KMS-11 (cell line): ENCODE data around the gene EEF2K.

Source experiments
- H2AFZ ChIP-seq: fragments of 200-600 bp; sonication (generic); 2 replicates; pipeline ENCODE4 v1.6.1; 2016; ENCODE audit warnings: antibody characterized with exemption, mixed run types, low read depth
- H3K27ac ChIP-seq: fragments of 200-600 bp; sonication (generic); 2 replicates; pipeline ENCODE4 v1.6.1; 2016; ENCODE audit warnings: mild to moderate bottlenecking, mixed run types
- H3K27me3 ChIP-seq: fragments of 200-600 bp; sonication (generic); 2 replicates; pipeline ENCODE4 v1.6.1; 2017; ENCODE audit warnings: mild to moderate bottlenecking, low read depth, mixed run types, moderate library complexity; ENCODE audit not compliant: insufficient read depth
- H3K36me3 ChIP-seq: fragments of 200-600 bp; sonication (generic); 2 replicates; pipeline ENCODE4 v1.6.1; 2017; ENCODE audit warnings: mild to moderate bottlenecking, mixed run types; ENCODE audit not compliant: insufficient read depth
- H3K4me1 ChIP-seq: fragments of 200-600 bp; sonication (generic); 2 replicates; pipeline ENCODE4 v1.6.1; 2016; ENCODE audit warnings: mild to moderate bottlenecking, low read depth, mixed run types; ENCODE audit not compliant: poor library complexity, severe bottlenecking
- H3K4me2 ChIP-seq: fragments of 200-600 bp; sonication (generic); 2 replicates; pipeline ENCODE4 v1.7.0; 2016; ENCODE audit warnings: mild to moderate bottlenecking, mixed run types
- H3K4me3 ChIP-seq: fragments of 200-600 bp; sonication (generic); IDR thresholded peaks from 2 replicates; pipeline ENCODE4 v1.6.1; 2017; ENCODE audit warnings: low read depth, low read length, mixed read lengths; ENCODE audit not compliant: insufficient read depth
- H3K79me2 ChIP-seq: fragments of 200-600 bp; sonication (generic); 2 replicates; pipeline ENCODE4 v1.6.1; 2016; ENCODE audit warnings: low read depth, mixed run types; ENCODE audit not compliant: insufficient read depth
- H3K9ac ChIP-seq: fragments of 200-600 bp; sonication (generic); 2 replicates; pipeline ENCODE4 v1.6.1; 2016; ENCODE audit warnings: mild to moderate bottlenecking, mixed run types
- H4K20me1 ChIP-seq: fragments of 200-600 bp; sonication (generic); 2 replicates; pipeline ENCODE4 v1.6.1; 2016; ENCODE audit warnings: mild to moderate bottlenecking, mixed run types; ENCODE audit not compliant: insufficient read depth
- TF ChIP-seq, protein P1 (sequence below): fragments of 200-600 bp; sonication (generic); conservative IDR thresholded peaks from 2 replicates; pipeline ENCODE4 v1.6.1; 2017; ENCODE audit warnings: low read depth, mild to moderate bottlenecking, antibody characterized with exemption, low read length, moderate library complexity, mixed read lengths

EEF2K gene

DNA sequence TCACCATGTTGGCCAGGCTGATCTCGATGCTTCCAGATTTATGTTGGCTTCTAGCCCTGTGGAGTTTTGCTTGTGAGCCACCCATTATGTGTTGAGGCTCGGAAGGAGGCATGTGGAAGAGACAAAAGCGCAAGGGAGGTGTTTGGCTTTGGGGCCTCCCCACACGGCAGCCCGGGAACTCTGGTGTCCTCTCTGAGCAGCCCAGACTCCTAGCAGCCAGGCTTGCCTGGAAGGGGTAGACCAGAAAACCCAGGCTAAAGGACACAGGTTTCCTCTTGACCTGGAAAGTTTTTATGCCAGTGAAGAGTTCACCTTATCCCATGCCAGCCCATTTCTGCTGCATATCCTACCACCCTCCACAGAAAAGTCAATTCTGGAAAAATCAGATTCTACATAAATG is 22.7 kb upstream of the EEF2K start:
- H3K27me3 ChIP-seq, result no peaks in the 10 kb centered on the region
- no peaks in the 10 kb centered on the region for H3K36me3 ChIP-seq
- peaks cover 7% of the 10 kb centered on the region for H3K4me1 ChIP-seq
- no peak overlapping the region for H2AFZ ChIP-seq
- no peak overlapping the region for H3K27ac ChIP-seq
- TF ChIP-seq, protein P1, sequence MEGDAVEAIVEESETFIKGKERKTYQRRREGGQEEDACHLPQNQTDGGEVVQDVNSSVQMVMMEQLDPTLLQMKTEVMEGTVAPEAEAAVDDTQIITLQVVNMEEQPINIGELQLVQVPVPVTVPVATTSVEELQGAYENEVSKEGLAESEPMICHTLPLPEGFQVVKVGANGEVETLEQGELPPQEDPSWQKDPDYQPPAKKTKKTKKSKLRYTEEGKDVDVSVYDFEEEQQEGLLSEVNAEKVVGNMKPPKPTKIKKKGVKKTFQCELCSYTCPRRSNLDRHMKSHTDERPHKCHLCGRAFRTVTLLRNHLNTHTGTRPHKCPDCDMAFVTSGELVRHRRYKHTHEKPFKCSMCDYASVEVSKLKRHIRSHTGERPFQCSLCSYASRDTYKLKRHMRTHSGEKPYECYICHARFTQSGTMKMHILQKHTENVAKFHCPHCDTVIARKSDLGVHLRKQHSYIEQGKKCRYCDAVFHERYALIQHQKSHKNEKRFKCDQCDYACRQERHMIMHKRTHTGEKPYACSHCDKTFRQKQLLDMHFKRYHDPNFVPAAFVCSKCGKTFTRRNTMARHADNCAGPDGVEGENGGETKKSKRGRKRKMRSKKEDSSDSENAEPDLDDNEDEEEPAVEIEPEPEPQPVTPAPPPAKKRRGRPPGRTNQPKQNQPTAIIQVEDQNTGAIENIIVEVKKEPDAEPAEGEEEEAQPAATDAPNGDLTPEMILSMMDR, result no peak
- H3K4me3 ChIP-seq, result no peak overlapping the region
- H3K9ac ChIP-seq, result no peak overlapping the region
- H3K79me2 ChIP-seq, result no peaks in the 10 kb centered on the region
- H4K20me1 ChIP-seq, result no peaks in the 10 kb centered on the region
- H3K4me2 ChIP-seq, result no peak overlapping the region

GRCh38 chr16:22183901-22184614 is 22.0 kb upstream of the EEF2K start:
- Histone ChIP-seq H2AFZ (no peak overlapping the region), H3K4me3 (no peak overlapping the region), H4K20me1 (no peaks in the 10 kb centered on the region), H3K4me2 (no peak overlapping the region), H3K27me3 (no peaks in the 10 kb centered on the region), H3K4me1 (peaks cover 15% of the 10 kb centered on the region), H3K9ac (no peak overlapping the region), H3K79me2 (no peaks in the 10 kb centered on the region), H3K36me3 (no peaks in the 10 kb centered on the region), H3K27ac (no peak overlapping the region)
- TF ChIP-seq, protein P1, result 0 out of 2 replicates have a peak, but pooled peaks have one; percentile 14

DNA sequence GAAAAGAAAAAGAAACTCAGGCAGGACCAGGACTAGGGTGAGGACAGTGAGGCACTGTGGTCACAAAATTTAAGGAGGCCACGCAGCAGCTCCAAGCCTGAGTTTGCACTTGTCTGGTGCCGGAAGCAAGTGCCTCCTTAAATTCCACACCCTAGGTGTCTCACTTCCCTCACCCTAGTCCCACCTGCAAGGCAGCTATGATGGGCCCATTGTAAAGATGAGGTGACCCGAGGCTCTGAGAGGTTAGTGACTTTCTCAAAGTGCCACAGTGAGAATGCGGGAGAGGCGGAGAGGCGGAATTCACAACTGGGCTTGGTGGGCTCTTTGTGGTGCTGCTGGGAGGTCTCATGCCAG is 21.5 kb upstream of the EEF2K start:
- no peak overlapping the region for H3K4me3 ChIP-seq
- H4K20me1 ChIP-seq, result no peaks in the 10 kb centered on the region
- H3K79me2 ChIP-seq, result no peaks in the 10 kb centered on the region
- H2AFZ ChIP-seq, result no peak overlapping the region
- H3K9ac ChIP-seq, result no peak overlapping the region
- H3K27me3 ChIP-seq, result no peaks in the 10 kb centered on the region
- H3K4me1 ChIP-seq, result peaks cover 20% of the 10 kb centered on the region
- TF ChIP-seq, protein P1, result no peak
- H3K4me2 ChIP-seq, result no peak overlapping the region
- H3K27ac ChIP-seq, result no peak overlapping the region
- no peaks in the 10 kb centered on the region for H3K36me3 ChIP-seq

DNA sequence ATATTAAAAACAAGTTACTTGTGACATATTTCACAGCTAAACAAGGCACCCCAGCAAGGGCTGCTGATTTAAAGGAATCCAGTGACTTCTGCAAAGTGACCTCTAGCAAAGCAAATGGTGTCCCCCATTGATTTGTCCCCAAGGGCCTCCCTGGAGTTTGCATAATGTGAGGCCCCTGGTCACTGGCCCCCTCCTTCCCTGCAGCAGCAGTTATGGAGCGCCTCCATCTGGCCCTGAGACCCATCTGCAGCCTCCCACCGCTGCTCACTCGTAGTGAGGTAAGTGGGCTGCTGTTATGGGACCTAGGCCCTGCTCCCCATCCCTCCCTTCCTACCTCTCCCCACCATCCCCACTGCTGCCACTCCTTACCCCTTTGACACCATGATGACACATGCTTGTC is 19.6 kb upstream of the EEF2K start:
- H3K27me3 ChIP-seq, result no peaks in the 10 kb centered on the region
- no peaks in the 10 kb centered on the region for H3K36me3 ChIP-seq
- no peak overlapping the region for H3K27ac ChIP-seq
- no peaks in the 10 kb centered on the region for H3K79me2 ChIP-seq
- peaks cover 23% of the 10 kb centered on the region for H3K4me1 ChIP-seq
- TF ChIP-seq, protein P1, result 0 out of 2 replicates have a peak, but pooled peaks have one; percentile 41
- H3K4me2 ChIP-seq, result no peak overlapping the region
- H3K9ac ChIP-seq, result no peak overlapping the region
- no peaks in the 10 kb centered on the region for H4K20me1 ChIP-seq
- no peak overlapping the region for H3K4me3 ChIP-seq
- no peak overlapping the region for H2AFZ ChIP-seq
